Psoas muscle (tissue), 8 donors: ENCODE results near the gene APAF1. TPM values are rescaled to one million over a fixed set of nuclear protein-coding genes. Genes with fewer than 3 reads are reported as not detected.
"Not testable (repeated sequence)": the region's sequence is repeated elsewhere in the genome, so short reads cannot be mapped to it uniquely, and the experiment has no call there.

Experiments
- ATAC-seq, 4 donors: fragments of 200-7000 bp; cut with Tn5 transposase; one replicate each; pipeline ENCODE4 v1.9.1; 2020; ENCODE audit warnings: moderate library complexity in 3 of 4, mild to moderate bottlenecking in 2 of 4
- DNase-seq, 2 donors: peaks; one replicate each; pipeline ENCODE4 v3.0.0-alpha.2; 2020
- H3K27ac ChIP-seq: fragments of 200-600 bp; one replicate; pipeline ENCODE4 v1.8.0; 2022
- H3K27me3 ChIP-seq, 3 donors: fragments of 200-600 bp in 1 of 3; one replicate each; pipeline versions ENCODE4 v1.6.1 to v1.8.0; 2013 to 2022; ENCODE audit warnings: low read length in 2 of 3, mild to moderate bottlenecking in 2 of 3, moderate library complexity in 1 of 3; ENCODE audit not compliant: insufficient read depth in 3 of 3
- H3K36me3 ChIP-seq, 2 donors: fragments of 200-600 bp in 1 of 2; one replicate each; pipeline versions ENCODE4 v1.6.1 to v1.8.0; 2013 to 2022; ENCODE audit warnings: low read depth in 1 of 2, mild to moderate bottlenecking in 1 of 2, moderate library complexity in 1 of 2; ENCODE audit not compliant: insufficient read depth in 1 of 2
- H3K4me1 ChIP-seq: fragments of 200-600 bp; one replicate; pipeline ENCODE4 v1.8.0; 2022
- H3K4me3 ChIP-seq: fragments of 200-600 bp; one replicate; pipeline ENCODE4 v1.8.0; 2022; ENCODE audit warnings: mild to moderate bottlenecking
- H3K9me3 ChIP-seq: fragments of 200-600 bp; one replicate; pipeline ENCODE4 v1.8.0; 2022
- CTCF ChIP-seq: fragments of 200-600 bp; IDR thresholded peaks from one replicate; pipeline ENCODE4 v1.8.0; 2022; ENCODE audit warnings: antibody characterized with exemption
- WGBS, 3 donors: extraction: QIAGEN DNeasy Blood & Tissue Kit; methylation state at CpG; one replicate each; pipeline versions ENCODE4 v1.1.6 to v1.1.7; 2013; 5-methylcytosine and 5-hydroxymethylcytosine counted together
- intact Hi-C, 2 donors: fragments of 100-400 bp; cut with DNase I; formaldehyde crosslinking; loops; one replicate each; pipeline versions ENCODE4 v1.11.0 to v1.14.2; 2022
- long read RNA-seq, 2 donors: library from polyadenylated mRNA; unstranded; transcript quantifications; one replicate each; pipeline ENCODE4 v2.0.0, GENCODE V29; 2021
- polyA plus RNA-seq, 3 donors: library from polyadenylated mRNA; stranded (reverse); fragments of 200-250 nt; gene quantifications; one replicate each; pipeline ENCODE4 v1.2.3, GENCODE V29; 2013
- total RNA-seq, 4 donors: library from RNA; stranded (reverse); fragmentation: NEBNext Ultra II Directional in 2 of 4; extraction: Animal tissue kit (Norgen Biotek cat#: 25700) in 2 of 4; gene quantifications; one replicate each; pipeline versions ENCODE4 v1.2.1 to v1.2.4, GENCODE V29; 2021 to 2023
- donor health status: healthy with polysubstance abuse.
- donor health status: DM: no; HTN: no; CAD: no; lungs with moderate emphysema.
- donor health status: Bipolar disorder and iron deficiency.
- donor health status: healthy.
- donor health status: DM: yes; HTN: yes; CAD: no.
- donor health status: DM: no; HTN: no; CAD: no.
- donor health status: DM: no; HTN: no; CAD: no.
- donor health status: DM: yes; HTN: yes; CAD: no.

The APAF1 gene, protein sequence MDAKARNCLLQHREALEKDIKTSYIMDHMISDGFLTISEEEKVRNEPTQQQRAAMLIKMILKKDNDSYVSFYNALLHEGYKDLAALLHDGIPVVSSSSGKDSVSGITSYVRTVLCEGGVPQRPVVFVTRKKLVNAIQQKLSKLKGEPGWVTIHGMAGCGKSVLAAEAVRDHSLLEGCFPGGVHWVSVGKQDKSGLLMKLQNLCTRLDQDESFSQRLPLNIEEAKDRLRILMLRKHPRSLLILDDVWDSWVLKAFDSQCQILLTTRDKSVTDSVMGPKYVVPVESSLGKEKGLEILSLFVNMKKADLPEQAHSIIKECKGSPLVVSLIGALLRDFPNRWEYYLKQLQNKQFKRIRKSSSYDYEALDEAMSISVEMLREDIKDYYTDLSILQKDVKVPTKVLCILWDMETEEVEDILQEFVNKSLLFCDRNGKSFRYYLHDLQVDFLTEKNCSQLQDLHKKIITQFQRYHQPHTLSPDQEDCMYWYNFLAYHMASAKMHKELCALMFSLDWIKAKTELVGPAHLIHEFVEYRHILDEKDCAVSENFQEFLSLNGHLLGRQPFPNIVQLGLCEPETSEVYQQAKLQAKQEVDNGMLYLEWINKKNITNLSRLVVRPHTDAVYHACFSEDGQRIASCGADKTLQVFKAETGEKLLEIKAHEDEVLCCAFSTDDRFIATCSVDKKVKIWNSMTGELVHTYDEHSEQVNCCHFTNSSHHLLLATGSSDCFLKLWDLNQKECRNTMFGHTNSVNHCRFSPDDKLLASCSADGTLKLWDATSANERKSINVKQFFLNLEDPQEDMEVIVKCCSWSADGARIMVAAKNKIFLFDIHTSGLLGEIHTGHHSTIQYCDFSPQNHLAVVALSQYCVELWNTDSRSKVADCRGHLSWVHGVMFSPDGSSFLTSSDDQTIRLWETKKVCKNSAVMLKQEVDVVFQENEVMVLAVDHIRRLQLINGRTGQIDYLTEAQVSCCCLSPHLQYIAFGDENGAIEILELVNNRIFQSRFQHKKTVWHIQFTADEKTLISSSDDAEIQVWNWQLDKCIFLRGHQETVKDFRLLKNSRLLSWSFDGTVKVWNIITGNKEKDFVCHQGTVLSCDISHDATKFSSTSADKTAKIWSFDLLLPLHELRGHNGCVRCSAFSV (N-terminal part only)
- total RNA-seq (1 to 10 TPM; 4.3 to 6.8 (median 5.3) TPM), polyA plus RNA-seq (10 to 100 TPM in 1 of 3 donors, 1 to 10 TPM in 2; 2.0 to 10.2 (median 2.7) TPM)
- long read RNA-seq, donor 1, partial matches to known transcripts = 1 of 2 reads
- long read RNA-seq, donor 1, other reads (novel, unspliced or antisense) = 1 of 2 reads
- long read RNA-seq, donor 2, partial matches to known transcripts = 2 of 3 reads
- long read RNA-seq, donor 2, other reads (novel, unspliced or antisense) = 1 of 3 reads

DNA sequence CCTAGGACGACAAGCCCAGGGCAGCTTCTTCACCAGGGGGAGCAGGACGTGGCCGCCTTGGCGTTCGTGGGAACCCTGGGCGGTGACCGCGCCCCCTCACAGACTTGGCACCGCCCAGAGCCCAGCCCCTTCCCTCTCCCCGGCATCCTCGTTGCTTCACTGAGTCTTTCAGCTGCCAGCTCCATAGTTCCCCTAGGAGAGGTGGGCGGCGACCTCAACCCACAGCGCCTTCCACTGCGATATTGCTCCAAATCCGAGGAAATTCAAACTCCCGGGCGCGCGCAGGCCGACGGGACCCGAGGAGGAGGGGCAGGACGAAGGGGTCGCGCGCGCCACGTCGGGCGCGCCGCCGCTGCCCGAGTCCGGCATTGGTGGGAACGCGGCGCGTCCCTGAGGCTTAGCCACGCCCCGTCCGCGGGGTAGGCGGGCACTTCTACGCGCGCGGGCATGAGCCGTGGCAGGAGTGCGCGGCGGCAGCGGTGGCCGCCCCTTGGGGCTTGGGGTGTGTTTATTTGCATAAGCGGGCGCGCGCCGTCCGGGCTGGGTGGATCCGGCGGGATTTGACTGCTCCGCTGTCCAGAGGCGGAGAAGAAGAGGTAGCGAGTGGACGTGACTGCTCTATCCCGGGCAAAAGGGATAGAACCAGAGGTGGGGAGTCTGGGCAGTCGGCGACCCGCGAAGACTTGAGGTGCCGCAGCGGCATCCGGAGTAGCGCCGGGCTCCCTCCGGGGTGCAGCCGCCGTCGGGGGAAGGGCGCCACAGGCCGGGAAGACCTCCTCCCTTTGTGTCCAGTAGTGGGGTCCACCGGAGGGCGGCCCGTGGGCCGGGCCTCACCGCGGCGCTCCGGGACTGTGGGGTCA is at the start of gene APAF1, which contains the start of gene IKBIP:
Gene APAF1 (plus strand): TSS at position 579 of the 860 bp plus-strand sequence. CDS start 3,070 bp downstream, outside the sequence.
Gene IKBIP (minus strand): TSS at position 77 of the 860 bp plus-strand sequence. CDS start 87 bp downstream, outside the sequence.
- intact Hi-C loops = loop anchor here (2.0 to 5.0 kb wide), 3 partner anchors 52 to 158 kb away; partner anchors contain the start of gene SLC25A3 (in 2 of the 2)
- H3K9me3 ChIP-seq = no peaks in the 10 kb centered on the region
- peak; percentile 98 for DNase-seq
- TF ChIP-seq CTCF = no peak
- peak within 1 kb of the TSS; percentile 74 for H3K27ac ChIP-seq
- peaks cover 0 to 20% of the 10 kb centered on the region in 2 donors for H3K36me3 ChIP-seq
- ATAC-seq = peak; percentile 97 to 99 (median 98)
- 0 to 1% (median 1%) methylated on average over 77 to 91 of the region's 91 CpGs for WGBS, 3 donors
- H3K27me3 ChIP-seq = no peaks in the 10 kb centered on the region
- peaks cover 17% of the 10 kb centered on the region for H3K4me1 ChIP-seq
- H3K4me3 ChIP-seq = peak within 1 kb of the TSS; percentile 74

GRCh38 chr12:98597313-98597712 is 47.8 kb upstream of the APAF1 start:
- 77 to 80% (median 78%) methylated on average over 5 of the region's 5 CpGs for WGBS, 3 donors
- H3K27ac ChIP-seq, H3K9me3 ChIP-seq, DNase-seq, ATAC-seq, intact Hi-C loops, H3K27me3 ChIP-seq: not testable (repeated sequence)
- H3K4me1 ChIP-seq = peaks cover 22% of the 10 kb centered on the region
- H3K36me3 ChIP-seq = peaks cover 21 to 73% of the 10 kb centered on the region in 2 donors
- H3K4me3 ChIP-seq = peak overlapping the region; percentile 98

- Histone ChIP-seq H3K4me3 (no peak overlapping the region), H3K4me1 (peaks cover 3% of the 10 kb centered on the region), H3K27me3 (no peaks in the 10 kb centered on the region), H3K36me3 (peaks cover 18 to 80% of the 10 kb centered on the region in 2 donors), H3K27ac (no peak overlapping the region), H3K9me3 (no peaks in the 10 kb centered on the region)
- WGBS, 3 donors = 88 to 95% (median 91%) methylated on average over 8 of the region's 8 CpGs
- intact Hi-C loops = no loop called here
- ATAC-seq = no peak
- no peak for DNase-seq
- no peak for TF ChIP-seq CTCF
Measured at GRCh38 chr12:98601924-98602323, 43.2 kb upstream of the APAF1 start.

DNA sequence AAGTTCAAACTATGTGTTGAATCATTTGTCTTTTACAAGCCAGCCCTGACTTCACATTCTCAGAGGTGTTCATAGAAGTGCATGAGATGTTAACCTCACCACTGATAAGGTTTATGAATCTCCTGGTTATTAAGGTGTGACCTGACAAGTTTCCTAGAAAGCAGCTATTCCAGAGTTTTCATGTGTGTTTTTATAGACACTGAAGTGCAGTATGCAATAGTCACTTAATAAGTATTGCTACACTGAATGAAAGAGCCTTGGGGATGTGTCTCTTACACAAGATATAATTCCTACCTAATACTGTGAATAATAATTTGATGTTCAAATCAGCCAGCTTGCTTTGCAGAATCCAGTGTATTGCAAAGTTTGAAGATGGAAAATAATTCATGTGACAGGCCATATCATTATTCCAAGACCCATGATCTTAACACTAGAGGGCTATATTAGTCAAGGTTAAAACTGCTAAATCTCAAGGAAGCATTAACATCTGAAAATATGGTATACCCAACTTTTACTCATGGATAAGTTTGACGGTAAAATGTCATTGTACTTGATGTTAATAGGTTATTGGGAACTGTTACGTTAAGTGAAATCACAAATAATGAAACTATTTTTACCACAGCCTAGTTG is 38.6 kb upstream of the APAF1 start:
- DNase-seq (no peak), ATAC-seq (no peak)
- intact Hi-C loops = no loop called here
- H3K9me3 ChIP-seq = no peaks in the 10 kb centered on the region
- H3K36me3 ChIP-seq = peaks cover 5 to 34% of the 10 kb centered on the region in 2 donors
- WGBS, 3 donors = 61 to 64% (median 63%) methylated on average over 2 of the region's 2 CpGs
- H3K4me1 ChIP-seq = no peaks in the 10 kb centered on the region
- H3K27me3 ChIP-seq = no peaks in the 10 kb centered on the region
- H3K27ac ChIP-seq = no peak overlapping the region
- no peak for TF ChIP-seq CTCF
- no peak overlapping the region for H3K4me3 ChIP-seq
